HepG2 (cell line): ENCODE data around the gene ANTXRL. TPM values are rescaled to one million over a fixed set of nuclear protein-coding genes. Genes with fewer than 3 reads are reported as not detected.

ENCODE experiments used
- ATAC-seq: fragments of 200-7000 bp; cut with Tn5 transposase; 3 replicates; pipeline ENCODE4 v1.9.1; 2020; ENCODE audit warnings: mild to moderate bottlenecking, moderate library complexity
- BruUV-seq: library from RNA; stranded (reverse); fragments of 400-500 nt; replicated peaks from 2 replicates; lab custom pipeline; 2021; lab: Mats Ljungman, UMichigan
- CTCF ChIA-PET: fragments of 300-600 bp; formaldehyde crosslinking; extraction: SDS; loops from one replicate; lab custom pipeline; 2021; ENCODE audit warnings: low total read pairs, inconsistent platforms, low intra/inter-chr PET ratio; lab: Yijun Ruan, JAX
- POLR2A ChIA-PET: fragments of 350-600 bp; sonication (Branson Sonifier 250); formaldehyde crosslinking; loops from one replicate; lab custom pipeline; 2020; ENCODE audit warnings: antibody characterized with exemption, inconsistent platforms; lab: Yijun Ruan, JAX
- DNase-seq: peaks from one replicate; pipeline ENCODE4 v3.0.0-alpha.2; 2015; ENCODE audit warnings: low spot score
- FAIRE-seq: peaks from 3 replicates; lab custom pipeline; 2011; peaks lifted over from hg19 to GRCh38; lab: Jason Lieb, UNC
- H2AFZ ChIP-seq: one replicate; pipeline ENCODE4 v1.6.1; 2011; ENCODE audit warnings: low read length, inconsistent platforms
- H3K27ac ChIP-seq: fragments of 300-600 bp; 3 replicates; pipeline ENCODE4 v1.8.0; 2011; ENCODE audit warnings: mixed run types, mild to moderate bottlenecking, mixed read lengths, low read length, inconsistent platforms; ENCODE audit not compliant: insufficient read depth; ENCODE audit errors: extremely low read length
- H3K27me3 ChIP-seq, 2 experiments: fragments of 200-600 bp in 1 of 2; 2 replicates in 1 of 2; 3 replicates in 1 of 2; pipeline versions ENCODE4 v1.6.0 to v1.8.0; 2011; ENCODE audit warnings: low read length in 2 of 2, mild to moderate bottlenecking in 2 of 2, moderate library complexity in 2 of 2, inconsistent platforms in 1 of 2; ENCODE audit not compliant: insufficient read depth in 2 of 2, control insufficient read depth in 1 of 2
- H3K36me3 ChIP-seq, 2 experiments: fragments of 200-600 bp in 1 of 2; replicated peaks in 1 of 2; 2 replicates in 1 of 2; 3 replicates in 1 of 2; pipeline versions ENCODE4 v1.5.1 to v1.8.0; 2011; ENCODE audit warnings: low read length in 2 of 2, inconsistent platforms in 1 of 2; ENCODE audit not compliant: insufficient read depth in 2 of 2, control insufficient read depth in 1 of 2
- H3K4me1 ChIP-seq: 2 replicates; pipeline ENCODE4 v1.5.1; 2012; ENCODE audit warnings: low read length, inconsistent platforms; ENCODE audit not compliant: insufficient read depth
- H3K4me2 ChIP-seq: 2 replicates; pipeline ENCODE4 v1.6.0; 2011; ENCODE audit warnings: low read depth, low read length, inconsistent platforms
- H3K4me3 ChIP-seq, 3 experiments: fragments of 200-600 bp in 1 of 3; sonication (generic), shearing (Covaris generic) in 1 of 3; replicated peaks in 1 of 3; 2 replicates each; pipeline ENCODE4 v1.5.1; 2011 to 2016; ENCODE audit warnings: low read length in 3 of 3, inconsistent platforms in 2 of 3, low read depth in 2 of 3, mild to moderate bottlenecking in 2 of 3, control low read depth in 1 of 3, mixed read lengths in 1 of 3; ENCODE audit not compliant: insufficient read depth in 1 of 3
- H3K79me2 ChIP-seq: one replicate; pipeline ENCODE4 v1.6.1; 2011; ENCODE audit warnings: low read length, inconsistent platforms; ENCODE audit not compliant: insufficient read depth
- H3K9ac ChIP-seq: 2 replicates; pipeline ENCODE4 v1.6.0; 2011; ENCODE audit warnings: mild to moderate bottlenecking, low read depth, low read length, inconsistent platforms; ENCODE audit not compliant: insufficient read depth
- H3K9me3 ChIP-seq: 2 replicates; pipeline ENCODE4 v1.5.1; 2012; ENCODE audit warnings: mild to moderate bottlenecking, low read length
- H4K20me1 ChIP-seq: 2 replicates; pipeline ENCODE4 v1.6.0; 2011; ENCODE audit warnings: inconsistent platforms, mild to moderate bottlenecking, low read length, moderate library complexity; ENCODE audit not compliant: insufficient read depth
- AHDC1 ChIP-seq: sonication (generic); formaldehyde crosslinking; IDR thresholded peaks from 2 replicates; pipeline ENCODE4 v1.5.1; 2020; ENCODE audit warnings: mild to moderate bottlenecking, missing genetic modification reagents, borderline replicate concordance
- PLRG1 ChIP-seq: fragments of 450-650 bp; conservative IDR thresholded peaks from 2 replicates; pipeline ENCODE4 v1.6.1; 2016
- SMARCE1 ChIP-seq: fragments of 450-650 bp; IDR thresholded peaks from 2 replicates; pipeline ENCODE4 v1.6.1; 2017; ENCODE audit warnings: borderline replicate concordance
- STAT6 ChIP-seq: sonication (generic); formaldehyde crosslinking; IDR thresholded peaks from 2 replicates; pipeline ENCODE4 v1.4.0; 2020; ENCODE audit warnings: missing genetic modification reagents, mild to moderate bottlenecking, borderline replicate concordance
- ZNF616 ChIP-seq: sonication (generic); formaldehyde crosslinking; IDR thresholded peaks from 2 replicates; pipeline ENCODE4 v1.5.0; 2020; ENCODE audit warnings: low read depth, mild to moderate bottlenecking, missing genetic modification reagents
- ZNF660 ChIP-seq: sonication (generic); formaldehyde crosslinking; IDR thresholded peaks from 2 replicates; pipeline ENCODE4 v1.5.1; 2020; ENCODE audit warnings: mild to moderate bottlenecking, low read depth, missing genetic modification reagents, borderline replicate concordance
- ZNF704 ChIP-seq: sonication (generic); formaldehyde crosslinking; IDR thresholded peaks from 2 replicates; pipeline ENCODE4 v1.8.1; 2023; ENCODE audit warnings: mild to moderate bottlenecking, inconsistent platforms, moderate library complexity, missing genetic modification reagents, borderline replicate concordance
- ZNF792 ChIP-seq: IDR thresholded peaks from 2 replicates; pipeline ENCODE4 v1.6.1; 2016
- ZUFSP ChIP-seq: sonication (generic); formaldehyde crosslinking; IDR thresholded peaks from 2 replicates; pipeline ENCODE4 v1.9.0; 2021; ENCODE audit warnings: missing genetic modification reagents, mild to moderate bottlenecking, borderline replicate concordance
- WGBS: methylation state at CpG from one replicate; pipeline ENCODE4 v1.1.6; 2017; ENCODE audit warnings: low lambda C conversion rate; 5-methylcytosine and 5-hydroxymethylcytosine counted together
- in situ Hi-C: cut with HindIII; loops from 2 replicates; pipeline ENCODE4 v1.10.0; 2017; ENCODE audit warnings: low pct_unique_long_range_greater_than_20kb; ENCODE audit not compliant: extremely low pct_ligation_motif_present
- intact Hi-C: fragments of 100-400 bp; cut with micrococcal nuclease; formaldehyde crosslinking; loops from one replicate; pipeline ENCODE4 v1.10.0; 2022; ENCODE audit not compliant: unreplicated experiment
- polyA plus RNA-seq, 8 experiments: library from polyadenylated mRNA; depleted of rRNA in 3 of 8; stranded (reverse) in 7 of 8; unstranded in 1 of 8; fragments of >200 nt; fragmentation: Illumina TruSeq in 4 of 8; extraction: Trizol in 4 of 8; gene quantifications; 2 replicates each; pipeline versions ENCODE4 v1.2.1 to v1.2.3, GENCODE V29; 2011 to 2016; ENCODE audit warnings: low read depth in 4 of 8, missing spikeins in 1 of 8, mixed read lengths in 1 of 8; ENCODE audit not compliant: insufficient read depth in 1 of 8
- total RNA-seq, 5 experiments: library from RNA; depleted of rRNA; stranded (reverse); fragments of >200 nt; fragmentation: Illumina TruSeq; extraction: Trizol; gene quantifications; 2 replicates each; pipeline ENCODE4 v1.2.3, GENCODE V29; 2016; ENCODE audit warnings: low read depth in 1 of 5

ANTXRL gene
- total and polyA plus RNA-seq, 2 of the 13 experiments (the other 11 are each of a cell fraction or from before 2014, with no cell fraction given): not detected

- Histone ChIP-seq H3K36me3 (no peaks in the 10 kb centered on the region), H3K4me2 (no peak overlapping the region), H3K27ac (no peak overlapping the region), H3K27me3 (peaks cover 3 to 31% of the 10 kb centered on the region in 2 experiments; a peak in 2 of 5 replicates), H3K4me1 (no peaks in the 10 kb centered on the region), H3K9me3 (no peaks in the 10 kb centered on the region), H3K79me2 (no peaks in the 10 kb centered on the region), H3K9ac (no peak overlapping the region), H4K20me1 (peaks cover 3% of the 10 kb centered on the region; the same call in 1 of the 2 replicates), H3K4me3 (no peak overlapping the region), H2AFZ (no peak overlapping the region)
- CTCF ChIA-PET: no interaction called here
- intact Hi-C loops: no loop called here
- FAIRE-seq (no peak), ATAC-seq (no peak), DNase-seq (no peak)
- POLR2A ChIA-PET: no interaction called here
- in situ Hi-C loops: no loop called here
- no TSS peak for BruUV-seq
- WGBS: 3% methylated on average over 5 of the region's 5 CpGs
- no peak for TF ChIP-seq AHDC1 (CRISPR knock-in tag)
- TF ChIP-seq PLRG1: no peak
- TF ChIP-seq SMARCE1: no peak
- no peak for TF ChIP-seq ZNF792 (CRISPR knock-in tag)
- TF ChIP-seq ZUFSP (CRISPR knock-in tag): no peak
- no peak for TF ChIP-seq ZNF660 (CRISPR knock-in tag)
- TF ChIP-seq ZNF616 (CRISPR knock-in tag): no peak
- TF ChIP-seq STAT6 (CRISPR knock-in tag): no peak
- TF ChIP-seq ZNF704 (CRISPR knock-in tag): no peak
Observed at GRCh38 chr10:46306516-46307184, 19.9 kb downstream of the ANTXRL start.
